ENCODE results near the gene RCAN2.

- TF ChIP-seq CTCF (IDR thresholded peaks at IDR 0.05) (no peak), EZH2 (IDR thresholded peaks at IDR 0.05; ENCODE audit: borderline replicate concordance, insufficient read depth, low read depth, low read length, poor library complexity, severe bottlenecking) (no peak)
Observed at GRCh38 chr6:46465294-46466165, 25.7 kb downstream of the RCAN2 start.

All from B cell (primary cell).